Mesothelial cell of epicardium (in vitro differentiated cells): ENCODE results near the gene AP2B1. TPM values are rescaled to one million over a fixed set of nuclear protein-coding genes. Genes with fewer than 3 reads are reported as not detected.
A peak's percentile ranks its signal among the peaks of the same experiment; 100 is the strongest.

Source experiments
- DNase-seq, 2 experiments: peaks; one replicate each; pipeline ENCODE4 v3.0.0; 2021; ENCODE audit warnings: low spot score in 2 of 2; ENCODE audit not compliant: unreplicated experiment in 2 of 2
- H3K27ac Mint-ChIP-seq: 2 replicates; pipeline ENCODE4 v1.8.0; 2021; ENCODE audit warnings: mixed read lengths
- H3K27me3 Mint-ChIP-seq: 2 replicates; pipeline ENCODE4 v1.8.0; 2021; ENCODE audit warnings: low read depth, mixed read lengths
- H3K36me3 Mint-ChIP-seq: 2 replicates; pipeline ENCODE4 v1.8.0; 2021; ENCODE audit warnings: mixed read lengths
- H3K4me1 Mint-ChIP-seq: 2 replicates; pipeline ENCODE4 v1.8.0; 2021; ENCODE audit warnings: mixed read lengths
- H3K4me3 Mint-ChIP-seq: 2 replicates; pipeline ENCODE4 v1.8.0; 2021; ENCODE audit warnings: mild to moderate bottlenecking, moderate library complexity, mixed read lengths
- H3K9me3 Mint-ChIP-seq: 2 replicates; pipeline ENCODE4 v1.8.0; 2021; ENCODE audit warnings: mixed read lengths
- total RNA-seq: library from RNA; stranded (reverse); gene quantifications from 3 replicates; pipeline ENCODE4 v1.2.1, GENCODE V29; 2021
- TF ChIP-seq, protein P1 (sequence below): fragments of 200-600 bp; sonication (generic); IDR thresholded peaks from one replicate; pipeline ENCODE4 v1.5.0; 2021; ENCODE audit warnings: antibody characterized with exemption; ENCODE audit not compliant: unreplicated experiment

The AP2B1 gene
- total RNA-seq, 1 donor from 2014 or later, result 155 TPM

DNA sequence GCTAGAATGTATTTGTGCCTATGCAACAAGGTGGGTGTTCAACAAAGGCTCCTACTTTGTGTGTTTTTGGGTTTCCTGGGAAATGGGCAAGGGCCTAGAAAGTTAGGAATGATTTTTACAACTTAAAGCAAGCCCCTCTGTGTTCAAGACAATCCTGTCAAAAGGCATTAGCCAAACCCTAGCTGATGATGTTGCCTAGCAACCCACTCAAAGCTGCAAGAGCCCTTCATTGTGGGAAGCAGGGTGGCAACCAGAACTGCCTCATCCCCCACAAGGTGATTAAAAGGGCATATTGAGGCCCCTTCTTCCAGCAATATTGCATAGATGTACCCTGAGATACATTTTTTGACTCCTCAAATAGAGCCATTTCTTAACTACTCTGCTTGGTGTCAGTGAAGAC lies 128.3 kb downstream of the AP2B1 start:
- no peak for DNase-seq
- H3K36me3 Mint-ChIP-seq, result peaks cover 13% of the 10 kb centered on the region
- H3K4me3 Mint-ChIP-seq, result no peak overlapping the region
- no peaks in the 10 kb centered on the region for H3K27me3 Mint-ChIP-seq
- no peak overlapping the region for H3K27ac Mint-ChIP-seq
- H3K4me1 Mint-ChIP-seq, result peaks cover 25% of the 10 kb centered on the region
- TF ChIP-seq, protein P1, sequence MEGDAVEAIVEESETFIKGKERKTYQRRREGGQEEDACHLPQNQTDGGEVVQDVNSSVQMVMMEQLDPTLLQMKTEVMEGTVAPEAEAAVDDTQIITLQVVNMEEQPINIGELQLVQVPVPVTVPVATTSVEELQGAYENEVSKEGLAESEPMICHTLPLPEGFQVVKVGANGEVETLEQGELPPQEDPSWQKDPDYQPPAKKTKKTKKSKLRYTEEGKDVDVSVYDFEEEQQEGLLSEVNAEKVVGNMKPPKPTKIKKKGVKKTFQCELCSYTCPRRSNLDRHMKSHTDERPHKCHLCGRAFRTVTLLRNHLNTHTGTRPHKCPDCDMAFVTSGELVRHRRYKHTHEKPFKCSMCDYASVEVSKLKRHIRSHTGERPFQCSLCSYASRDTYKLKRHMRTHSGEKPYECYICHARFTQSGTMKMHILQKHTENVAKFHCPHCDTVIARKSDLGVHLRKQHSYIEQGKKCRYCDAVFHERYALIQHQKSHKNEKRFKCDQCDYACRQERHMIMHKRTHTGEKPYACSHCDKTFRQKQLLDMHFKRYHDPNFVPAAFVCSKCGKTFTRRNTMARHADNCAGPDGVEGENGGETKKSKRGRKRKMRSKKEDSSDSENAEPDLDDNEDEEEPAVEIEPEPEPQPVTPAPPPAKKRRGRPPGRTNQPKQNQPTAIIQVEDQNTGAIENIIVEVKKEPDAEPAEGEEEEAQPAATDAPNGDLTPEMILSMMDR, result no peak
- no peaks in the 10 kb centered on the region for H3K9me3 Mint-ChIP-seq

DNA sequence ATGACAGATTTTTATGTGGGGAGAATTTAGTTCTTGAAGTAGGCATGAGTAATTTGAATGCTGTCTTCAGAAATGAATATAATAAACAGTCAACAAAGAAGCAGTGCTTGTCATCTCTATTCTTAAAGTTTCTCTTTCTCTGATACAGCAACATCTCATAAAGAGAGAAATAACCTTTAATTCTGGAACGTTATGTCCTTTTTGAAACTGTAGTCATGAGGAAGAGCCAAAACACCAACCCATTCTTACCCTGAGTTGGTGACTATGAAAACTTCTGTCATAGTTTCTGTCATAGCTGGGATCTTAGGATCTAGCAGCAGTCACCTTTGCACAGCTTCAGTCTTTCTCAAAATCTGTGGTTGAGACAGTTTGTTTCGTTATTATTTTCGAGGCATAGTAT lies 129.1 kb downstream of the AP2B1 start:
- Mint-ChIP-seq H3K9me3 (no peaks in the 10 kb centered on the region), H3K4me1 (peaks cover 23% of the 10 kb centered on the region), H3K27me3 (no peaks in the 10 kb centered on the region), H3K36me3 (peaks cover 8% of the 10 kb centered on the region), H3K4me3 (no peak overlapping the region), H3K27ac (no peak overlapping the region)
- TF ChIP-seq, protein P1, result no peak
- DNase-seq, result no peak

DNA sequence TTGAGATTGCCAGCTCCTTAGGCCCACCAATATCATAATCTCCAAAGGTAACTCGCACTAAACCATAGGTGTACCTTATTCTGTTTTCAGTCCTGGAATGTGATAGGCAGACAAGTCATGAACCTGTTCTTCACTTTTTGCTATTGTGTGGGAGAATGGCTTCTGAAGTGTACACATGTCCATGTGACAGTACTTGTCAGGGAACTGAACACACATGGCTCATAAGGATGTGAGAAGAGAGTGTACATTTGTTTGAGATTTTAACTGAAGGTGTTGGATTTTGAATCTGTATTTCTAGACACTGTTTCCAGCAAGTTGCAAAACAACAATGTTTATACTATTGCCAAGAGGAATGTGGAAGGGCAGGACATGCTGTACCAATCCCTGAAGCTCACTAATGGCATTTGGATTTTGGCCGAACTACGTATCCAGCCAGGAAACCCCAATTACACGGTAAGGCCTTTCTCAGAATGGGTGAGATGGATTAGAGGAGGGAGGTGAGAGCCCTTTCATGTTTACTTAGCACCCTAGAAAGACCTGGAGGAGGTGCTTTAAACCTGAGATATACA lies 129.9 kb downstream of the AP2B1 start:
- no peak for DNase-seq

DNA sequence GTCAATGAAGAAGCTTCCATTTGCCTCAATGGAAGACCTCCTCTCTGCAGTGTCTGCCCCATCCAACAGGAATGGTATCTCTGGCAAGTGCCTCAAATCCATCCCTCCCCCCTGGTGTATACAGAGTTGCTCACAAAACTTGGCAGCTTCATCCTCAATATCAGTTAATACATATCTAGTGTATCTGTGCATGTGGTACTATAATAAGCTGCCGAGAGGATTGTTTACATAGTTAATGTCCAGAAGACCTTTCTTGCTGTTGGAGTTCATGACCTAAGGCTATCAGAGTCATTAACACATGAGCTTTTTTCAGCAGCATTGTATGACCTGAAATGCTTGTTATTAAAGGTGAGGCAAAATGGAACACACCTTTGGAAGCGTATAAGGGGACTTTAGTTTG lies 130.4 kb downstream of the AP2B1 start:
- Mint-ChIP-seq H3K36me3 (peaks cover 10% of the 10 kb centered on the region), H3K4me3 (no peak overlapping the region), H3K9me3 (no peaks in the 10 kb centered on the region), H3K27ac (peak overlapping the region; percentile 12), H3K27me3 (no peaks in the 10 kb centered on the region), H3K4me1 (peaks cover 22% of the 10 kb centered on the region)
- TF ChIP-seq, protein P1, result no peak
- no peak for DNase-seq

More for the DNA sequence above, 129.9 kb downstream of the AP2B1 start:
- peaks cover 10% of the 10 kb centered on the region for H3K36me3 Mint-ChIP-seq
- no peaks in the 10 kb centered on the region for H3K27me3 Mint-ChIP-seq
- H3K27ac Mint-ChIP-seq, result no peak overlapping the region
- TF ChIP-seq, protein P1, result no peak
- H3K4me3 Mint-ChIP-seq, result no peak overlapping the region
- H3K4me1 Mint-ChIP-seq, result peaks cover 22% of the 10 kb centered on the region
- H3K9me3 Mint-ChIP-seq, result no peaks in the 10 kb centered on the region

DNA sequence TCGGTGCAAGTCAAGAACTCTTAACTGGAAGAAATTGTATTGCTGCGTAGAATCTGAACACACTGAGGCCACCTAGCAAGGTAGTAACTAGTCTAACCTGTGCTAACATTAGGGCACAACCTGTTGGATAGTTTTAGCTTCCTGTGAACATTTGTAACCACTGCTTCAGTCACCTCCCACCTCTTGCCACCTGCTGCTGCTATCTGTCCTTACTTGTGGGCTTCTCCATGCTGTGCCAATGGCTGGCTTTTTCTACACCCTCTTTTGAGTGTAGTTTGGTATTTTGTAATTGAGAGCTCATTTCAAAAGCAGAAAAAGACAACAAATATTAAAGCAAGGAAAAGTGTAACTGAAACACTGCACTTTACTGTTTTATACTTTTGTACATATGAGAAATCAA lies 136.6 kb downstream of the AP2B1 start:
- Mint-ChIP-seq H3K4me3 (no peak overlapping the region), H3K27me3 (no peaks in the 10 kb centered on the region), H3K27ac (no peak overlapping the region), H3K36me3 (peaks cover 23% of the 10 kb centered on the region), H3K9me3 (no peaks in the 10 kb centered on the region), H3K4me1 (peaks cover 44% of the 10 kb centered on the region)
- no peak for DNase-seq
- TF ChIP-seq, protein P1, result no peak

DNA sequence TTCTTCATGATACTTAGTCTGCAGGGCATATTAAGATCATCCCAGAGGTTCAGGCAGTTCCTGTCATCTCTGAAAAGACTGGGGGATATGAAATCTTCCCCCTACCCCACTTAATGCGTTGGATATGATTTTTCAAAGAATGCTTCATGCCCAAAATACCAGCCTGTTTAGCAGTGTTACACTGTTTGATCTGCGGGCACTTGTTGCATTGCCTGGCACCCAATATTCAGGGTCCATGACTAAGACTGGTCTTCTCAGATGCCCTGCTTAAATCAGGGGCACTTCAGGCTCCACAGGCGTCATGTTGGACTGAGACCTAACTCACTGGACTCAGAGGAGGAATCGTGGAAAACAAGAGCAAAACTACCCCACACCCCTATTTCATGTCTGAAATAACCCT lies 137.9 kb downstream of the AP2B1 start:
- Mint-ChIP-seq H3K4me3 (no peak overlapping the region), H3K4me1 (peaks cover 52% of the 10 kb centered on the region), H3K36me3 (peaks cover 17% of the 10 kb centered on the region), H3K27ac (peak overlapping the region; percentile 89), H3K27me3 (no peaks in the 10 kb centered on the region), H3K9me3 (no peaks in the 10 kb centered on the region)
- TF ChIP-seq, protein P1, result no peak
- DNase-seq, result no peak
